IMR-90 (cell line): Measurements from ENCODE around the gene FOXL2NB.

Experiments used
- BHLHE40 ChIP-seq: fragments of 150-350 bp; IDR thresholded peaks from 2 replicates; pipeline ENCODE4 v1.6.1; 2016; ENCODE audit warnings: mild to moderate bottlenecking, low read depth, low read length
- CEBPB ChIP-seq: IDR thresholded peaks from 2 replicates; pipeline ENCODE4 v1.6.1; 2012; ENCODE audit warnings: low read depth, low read length, improper control_type of control experiment
- CHD1 ChIP-seq: IDR thresholded peaks from 2 replicates; pipeline ENCODE4 v1.6.1; 2012; ENCODE audit warnings: low read depth, low read length, improper control_type of control experiment
- FOS ChIP-seq: fragments of 150-350 bp; IDR thresholded peaks from 2 replicates; pipeline ENCODE4 v1.6.1; 2016; ENCODE audit warnings: low read depth, low read length
- MAZ ChIP-seq: IDR thresholded peaks from 2 replicates; pipeline ENCODE4 v1.6.1; 2012; ENCODE audit warnings: low read depth, mild to moderate bottlenecking, low read length, improper control_type of control experiment, moderate library complexity, borderline replicate concordance
- MXI1 ChIP-seq: IDR thresholded peaks from 2 replicates; pipeline ENCODE4 v1.6.1; 2012; ENCODE audit warnings: low read depth, mild to moderate bottlenecking, low read length, moderate library complexity, borderline replicate concordance
- NFE2L2 ChIP-seq: fragments of 150-350 bp; IDR thresholded peaks from 2 replicates; pipeline ENCODE4 v1.6.1; 2016; ENCODE audit warnings: low read depth, mild to moderate bottlenecking, low read length
- POLR2A ChIP-seq: IDR thresholded peaks from 2 replicates; pipeline ENCODE4 v1.6.1; 2012; ENCODE audit warnings: mild to moderate bottlenecking, low read depth, low read length
- RAD21 ChIP-seq: IDR thresholded peaks from 2 replicates; pipeline ENCODE4 v1.6.1; 2012; ENCODE audit warnings: low read length, improper control_type of control experiment
- RFX5 ChIP-seq: IDR thresholded peaks from 2 replicates; pipeline ENCODE4 v1.8.0; 2012; ENCODE audit warnings: low read depth, mild to moderate bottlenecking, low read length, moderate library complexity
- TF ChIP-seq, protein P1 (sequence below): conservative IDR thresholded peaks from 2 replicates; pipeline ENCODE4 v1.5.1; 2012; ENCODE audit warnings: mild to moderate bottlenecking, low read depth, low read length, improper control_type of control experiment
- TF ChIP-seq, protein P2 (sequence below): fragments of 150-350 bp; IDR thresholded peaks from 2 replicates; pipeline ENCODE4 v1.6.1; 2016; ENCODE audit warnings: low read depth, mild to moderate bottlenecking, low read length, moderate library complexity, borderline replicate concordance

DNA sequence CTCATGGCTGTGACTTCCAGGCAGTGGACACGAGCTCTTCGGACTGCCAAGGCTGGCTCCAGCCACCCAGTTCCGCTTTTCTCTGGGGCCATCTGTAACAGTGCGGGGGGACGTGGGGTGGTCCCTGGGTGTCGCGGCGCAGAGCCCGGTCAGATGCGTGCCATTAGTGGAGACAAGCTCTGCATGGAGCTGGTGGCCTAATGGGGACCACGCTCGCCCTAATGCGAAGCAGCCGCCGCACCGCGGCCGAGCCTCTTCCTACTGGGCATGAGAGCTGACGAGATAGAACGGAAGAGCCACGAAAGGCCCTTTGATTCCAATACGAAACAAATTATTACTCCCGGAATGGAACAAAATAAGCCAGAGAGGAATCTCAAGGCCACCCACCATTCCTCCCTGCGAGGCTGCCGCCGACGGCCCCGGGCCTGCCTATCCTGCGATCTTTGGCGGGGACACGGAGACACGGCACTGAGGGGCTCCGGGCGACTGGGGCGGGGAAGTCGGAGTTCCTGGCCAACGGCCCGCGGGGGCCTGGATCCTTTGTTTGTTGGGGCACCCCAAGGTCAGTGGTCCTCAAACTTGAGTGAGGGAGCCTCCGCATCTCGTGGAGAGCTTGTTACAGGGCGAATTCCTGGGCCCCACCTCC is 18.2 kb upstream of the FOXL2NB start:
- TF ChIP-seq POLR2A (no peak), MXI1 (no peak), RAD21 (no peak), CEBPB (no peak), CHD1 (no peak), RFX5 (no peak), FOS (no peak), NFE2L2 (no peak), MAZ (no peak), BHLHE40 (no peak)
- TF ChIP-seq, protein P1, sequence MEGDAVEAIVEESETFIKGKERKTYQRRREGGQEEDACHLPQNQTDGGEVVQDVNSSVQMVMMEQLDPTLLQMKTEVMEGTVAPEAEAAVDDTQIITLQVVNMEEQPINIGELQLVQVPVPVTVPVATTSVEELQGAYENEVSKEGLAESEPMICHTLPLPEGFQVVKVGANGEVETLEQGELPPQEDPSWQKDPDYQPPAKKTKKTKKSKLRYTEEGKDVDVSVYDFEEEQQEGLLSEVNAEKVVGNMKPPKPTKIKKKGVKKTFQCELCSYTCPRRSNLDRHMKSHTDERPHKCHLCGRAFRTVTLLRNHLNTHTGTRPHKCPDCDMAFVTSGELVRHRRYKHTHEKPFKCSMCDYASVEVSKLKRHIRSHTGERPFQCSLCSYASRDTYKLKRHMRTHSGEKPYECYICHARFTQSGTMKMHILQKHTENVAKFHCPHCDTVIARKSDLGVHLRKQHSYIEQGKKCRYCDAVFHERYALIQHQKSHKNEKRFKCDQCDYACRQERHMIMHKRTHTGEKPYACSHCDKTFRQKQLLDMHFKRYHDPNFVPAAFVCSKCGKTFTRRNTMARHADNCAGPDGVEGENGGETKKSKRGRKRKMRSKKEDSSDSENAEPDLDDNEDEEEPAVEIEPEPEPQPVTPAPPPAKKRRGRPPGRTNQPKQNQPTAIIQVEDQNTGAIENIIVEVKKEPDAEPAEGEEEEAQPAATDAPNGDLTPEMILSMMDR, result no peak
- TF ChIP-seq, protein P2, sequence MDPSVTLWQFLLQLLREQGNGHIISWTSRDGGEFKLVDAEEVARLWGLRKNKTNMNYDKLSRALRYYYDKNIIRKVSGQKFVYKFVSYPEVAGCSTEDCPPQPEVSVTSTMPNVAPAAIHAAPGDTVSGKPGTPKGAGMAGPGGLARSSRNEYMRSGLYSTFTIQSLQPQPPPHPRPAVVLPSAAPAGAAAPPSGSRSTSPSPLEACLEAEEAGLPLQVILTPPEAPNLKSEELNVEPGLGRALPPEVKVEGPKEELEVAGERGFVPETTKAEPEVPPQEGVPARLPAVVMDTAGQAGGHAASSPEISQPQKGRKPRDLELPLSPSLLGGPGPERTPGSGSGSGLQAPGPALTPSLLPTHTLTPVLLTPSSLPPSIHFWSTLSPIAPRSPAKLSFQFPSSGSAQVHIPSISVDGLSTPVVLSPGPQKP, result no peak
